ENCODE data around the gene CSNK1A1. TPM values are rescaled to one million over a fixed set of nuclear protein-coding genes. Genes with fewer than 3 reads are reported as not detected.
"Not testable (repeated sequence)": the region's sequence is repeated elsewhere in the genome, so short reads cannot be mapped to it uniquely, and the experiment has no call there.

CSNK1A1 gene
- 120 and 133 TPM in 2 replicates for total RNA-seq

DNA sequence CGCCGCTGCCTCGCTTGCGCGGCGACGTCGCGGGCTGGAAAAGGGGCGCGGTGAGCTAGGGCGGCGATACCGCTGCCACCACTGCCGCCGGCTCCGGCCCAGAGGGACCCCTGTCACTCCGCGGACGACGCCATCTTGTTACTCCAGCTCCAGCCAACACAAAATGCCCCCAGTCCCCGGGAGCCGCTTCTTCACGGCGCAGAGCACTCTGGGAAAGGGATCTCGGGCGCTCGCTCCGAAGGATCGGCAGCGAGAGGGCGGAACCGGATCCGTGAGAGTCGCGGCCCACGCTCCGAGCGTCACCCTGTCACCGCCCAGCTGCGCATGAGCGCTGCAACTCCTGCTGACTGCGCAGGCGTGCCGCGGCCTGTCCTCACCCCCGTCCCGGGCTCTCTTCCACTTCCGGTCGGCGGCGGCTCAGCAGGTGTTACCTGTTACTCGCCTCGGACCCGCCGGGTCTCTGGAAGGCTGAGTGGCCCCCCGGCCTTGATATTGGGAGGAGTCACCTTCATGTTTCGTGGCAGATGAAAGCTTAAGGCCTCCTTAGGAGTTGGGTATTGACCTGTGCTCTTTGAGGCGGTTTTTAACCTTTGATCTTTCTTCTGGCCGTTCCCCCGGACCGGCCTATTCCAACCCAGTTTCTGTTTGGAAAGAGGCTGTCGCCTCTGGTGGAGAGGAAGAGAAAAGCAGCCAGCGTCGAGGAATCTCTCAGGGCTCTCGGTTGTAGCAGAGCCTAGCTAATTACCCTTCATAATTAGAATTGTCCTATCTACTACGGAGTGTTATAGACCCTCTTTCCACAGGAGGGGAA, at the start of gene CSNK1A1:
Gene CSNK1A1 (minus strand): TSS at position 213 of the 811 bp plus-strand sequence. CDS start 475 bp downstream, outside the sequence.
- Mint-ChIP-seq H3K4me1 (peaks cover 36% of the 10 kb centered on the region), H3K27me3 (no peaks in the 10 kb centered on the region), H3K27ac (peak within 1 kb of the TSS; percentile 96), H3K4me3 (peak within 1 kb of the TSS; percentile 92), H3K9me3 (no peaks in the 10 kb centered on the region), H3K36me3 (ENCODE audit: low read depth) (peaks cover 47% of the 10 kb centered on the region)
- ChIA-PET POLR2A (interaction anchor here (0.8 to 3.5 kb wide), 13 partner anchors 8 to 1207 kb away, joined by 3 to 29 read pairs (median 4); partner anchors contain the start of genes ARHGEF37, DCTN4, GRPEL2 and HMGXB3), CTCF (interaction anchor here (1.0 to 1.6 kb wide), 2 partner anchors 12 to 112 kb away, joined by 3 to 4 read pairs; no protein-coding TSS in a partner anchor)
- TF ChIP-seq, protein P1, sequence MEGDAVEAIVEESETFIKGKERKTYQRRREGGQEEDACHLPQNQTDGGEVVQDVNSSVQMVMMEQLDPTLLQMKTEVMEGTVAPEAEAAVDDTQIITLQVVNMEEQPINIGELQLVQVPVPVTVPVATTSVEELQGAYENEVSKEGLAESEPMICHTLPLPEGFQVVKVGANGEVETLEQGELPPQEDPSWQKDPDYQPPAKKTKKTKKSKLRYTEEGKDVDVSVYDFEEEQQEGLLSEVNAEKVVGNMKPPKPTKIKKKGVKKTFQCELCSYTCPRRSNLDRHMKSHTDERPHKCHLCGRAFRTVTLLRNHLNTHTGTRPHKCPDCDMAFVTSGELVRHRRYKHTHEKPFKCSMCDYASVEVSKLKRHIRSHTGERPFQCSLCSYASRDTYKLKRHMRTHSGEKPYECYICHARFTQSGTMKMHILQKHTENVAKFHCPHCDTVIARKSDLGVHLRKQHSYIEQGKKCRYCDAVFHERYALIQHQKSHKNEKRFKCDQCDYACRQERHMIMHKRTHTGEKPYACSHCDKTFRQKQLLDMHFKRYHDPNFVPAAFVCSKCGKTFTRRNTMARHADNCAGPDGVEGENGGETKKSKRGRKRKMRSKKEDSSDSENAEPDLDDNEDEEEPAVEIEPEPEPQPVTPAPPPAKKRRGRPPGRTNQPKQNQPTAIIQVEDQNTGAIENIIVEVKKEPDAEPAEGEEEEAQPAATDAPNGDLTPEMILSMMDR (IDR thresholded peaks at IDR 0.05) = no peak
- intact Hi-C loops (cut with micrococcal nuclease) = loop anchor here (1.0 to 5.0 kb wide), 8 partner anchors 109 to 1744 kb away; partner anchors contain the start of genes FBXO38, GRPEL2, HMGXB3 and SLC26A2
- ATAC-seq (ENCODE audit: low read depth) = peak; percentile 79
- DNase-seq = peak; percentile 98

GRCh38 chr5:149600932-149601331, 49.7 kb upstream of the CSNK1A1 start:
- no peaks in the 10 kb centered on the region for H3K9me3 Mint-ChIP-seq
- DNase-seq (no peak), ATAC-seq (ENCODE audit: low read depth) (no peak)
- intact Hi-C loops (cut with micrococcal nuclease) = no loop called here
- TF ChIP-seq, protein P1 (IDR thresholded peaks at IDR 0.05) = no peak
- CTCF ChIA-PET = no interaction called here
- H3K27me3 Mint-ChIP-seq = no peaks in the 10 kb centered on the region
- peaks cover 28% of the 10 kb centered on the region for H3K4me1 Mint-ChIP-seq
- H3K4me3 Mint-ChIP-seq = no peak overlapping the region
- no peak overlapping the region for H3K27ac Mint-ChIP-seq
- H3K36me3 Mint-ChIP-seq (ENCODE audit: low read depth) = no peaks in the 10 kb centered on the region
- POLR2A ChIA-PET = no interaction called here

GRCh38 chr5:149599375-149599774, 48.1 kb upstream of the CSNK1A1 start:
- Mint-ChIP-seq H3K36me3 (ENCODE audit: low read depth) (no peaks in the 10 kb centered on the region), H3K9me3 (no peaks in the 10 kb centered on the region), H3K4me1 (peaks cover 24% of the 10 kb centered on the region), H3K27ac (no peak overlapping the region), H3K27me3 (no peaks in the 10 kb centered on the region), H3K4me3 (no peak overlapping the region)
- intact Hi-C loops (cut with micrococcal nuclease) = no loop called here
- POLR2A ChIA-PET = no interaction called here
- TF ChIP-seq, protein P1 (IDR thresholded peaks at IDR 0.05) = no peak
- no peak for ATAC-seq (ENCODE audit: low read depth)
- CTCF ChIA-PET = no interaction called here
- no peak for DNase-seq

GRCh38 chr5:149598966-149599365, 47.7 kb upstream of the CSNK1A1 start:
- Mint-ChIP-seq H3K4me3 (no peak overlapping the region), H3K4me1 (peaks cover 24% of the 10 kb centered on the region), H3K36me3 (ENCODE audit: low read depth) (no peaks in the 10 kb centered on the region), H3K27me3 (no peaks in the 10 kb centered on the region), H3K27ac (no peak overlapping the region), H3K9me3 (no peaks in the 10 kb centered on the region)
- no peak for ATAC-seq (ENCODE audit: low read depth)
- no peak for DNase-seq
- ChIA-PET POLR2A (no interaction called here), CTCF (no interaction called here)
- intact Hi-C loops (cut with micrococcal nuclease) = no loop called here
- TF ChIP-seq, protein P1 (IDR thresholded peaks at IDR 0.05) = no peak

DNA sequence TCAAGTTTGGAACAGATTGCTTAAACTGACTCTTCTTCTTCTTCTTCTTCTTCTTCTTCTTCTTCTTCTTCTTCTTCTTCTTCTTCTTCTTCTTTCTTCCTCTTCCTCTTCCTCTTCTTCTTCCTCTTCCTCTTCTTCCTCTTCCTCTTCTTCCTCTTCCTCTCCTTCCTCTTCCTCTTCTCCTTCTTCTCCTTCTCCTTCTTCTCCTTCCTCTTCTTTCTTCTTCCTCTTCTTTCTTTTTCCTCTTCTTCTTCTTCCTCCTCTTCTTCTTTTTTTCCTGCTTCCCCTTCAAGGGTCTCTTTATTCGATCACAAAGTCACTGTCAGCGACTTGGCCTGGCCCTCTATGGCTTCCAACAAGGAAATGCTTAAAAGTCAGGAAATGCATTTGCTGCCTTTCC, 47.0 kb upstream of the CSNK1A1 start:
- CTCF ChIA-PET; ATAC-seq (ENCODE audit: low read depth); intact Hi-C loops (cut with micrococcal nuclease); H3K36me3 Mint-ChIP-seq (ENCODE audit: low read depth); H3K9me3 Mint-ChIP-seq; H3K27me3 Mint-ChIP-seq; DNase-seq; H3K4me3 Mint-ChIP-seq: not testable (repeated sequence)
- Mint-ChIP-seq H3K27ac (peak overlapping the region; percentile 18), H3K4me1 (peaks cover 24% of the 10 kb centered on the region)
- POLR2A ChIA-PET = interaction anchor here (0.7 kb wide), 2 partner anchors 18 to 783 kb away, joined by 3 read pairs; no protein-coding TSS in a partner anchor
